NCI-H2171 (cell line): Measurements from ENCODE around the gene HHAT.

Source experiments
- DNase-seq: peaks from one replicate; lab custom pipeline; 2025; lab: John Stamatoyannopoulos, UW

HHAT gene

DNA sequence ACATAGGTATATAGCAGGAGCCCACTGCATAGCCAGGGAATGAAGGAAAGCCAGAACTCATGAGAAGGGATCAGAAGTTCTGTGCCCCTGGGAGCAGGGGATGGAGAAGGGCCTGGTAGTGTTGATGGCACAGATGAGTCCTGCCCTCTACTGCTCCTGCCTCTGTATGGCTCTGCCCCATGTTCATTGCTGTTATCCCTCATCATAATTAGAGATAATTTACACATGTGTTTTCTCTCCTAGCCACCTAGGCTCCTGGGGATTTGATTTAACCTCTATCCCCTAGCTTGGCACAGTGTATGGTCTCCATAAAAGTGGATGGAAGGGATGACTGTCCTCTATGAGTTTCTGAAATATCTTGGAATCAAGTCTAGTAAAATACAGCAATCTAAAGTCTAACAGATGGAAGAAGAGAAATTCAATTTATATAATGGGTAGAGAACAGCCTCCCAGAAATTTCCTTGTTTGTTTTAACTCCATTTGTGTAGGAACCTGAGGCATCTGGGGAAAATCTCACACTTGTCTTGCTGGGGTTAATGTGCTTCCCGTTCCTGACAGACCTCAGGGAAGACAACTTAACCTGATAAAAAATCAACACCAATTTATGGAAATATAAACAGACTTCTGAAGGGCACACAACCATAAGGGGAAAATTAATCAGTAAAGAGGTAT, 393.8 kb downstream of the HHAT start:
- DNase-seq: no peak

DNA sequence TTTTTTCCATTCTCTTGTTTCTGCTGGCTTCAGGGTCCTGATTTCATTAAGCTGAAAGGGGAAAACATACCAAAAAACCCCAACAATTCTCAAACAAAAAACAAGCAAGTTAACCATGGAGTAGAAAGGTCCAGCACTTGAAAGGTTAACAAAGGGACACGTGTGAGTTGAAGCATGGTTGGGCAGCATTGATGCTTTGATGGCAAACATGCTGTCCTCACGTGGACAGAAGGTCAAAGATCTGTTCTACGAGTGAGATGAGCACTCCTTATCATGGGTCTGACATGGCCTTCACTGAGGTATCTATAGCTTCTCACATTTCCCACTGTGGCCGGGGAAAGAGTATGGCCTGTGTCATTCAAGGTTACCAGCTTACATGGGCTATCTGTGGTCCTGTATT, 394.9 kb downstream of the HHAT start:
- no peak for DNase-seq

DNA sequence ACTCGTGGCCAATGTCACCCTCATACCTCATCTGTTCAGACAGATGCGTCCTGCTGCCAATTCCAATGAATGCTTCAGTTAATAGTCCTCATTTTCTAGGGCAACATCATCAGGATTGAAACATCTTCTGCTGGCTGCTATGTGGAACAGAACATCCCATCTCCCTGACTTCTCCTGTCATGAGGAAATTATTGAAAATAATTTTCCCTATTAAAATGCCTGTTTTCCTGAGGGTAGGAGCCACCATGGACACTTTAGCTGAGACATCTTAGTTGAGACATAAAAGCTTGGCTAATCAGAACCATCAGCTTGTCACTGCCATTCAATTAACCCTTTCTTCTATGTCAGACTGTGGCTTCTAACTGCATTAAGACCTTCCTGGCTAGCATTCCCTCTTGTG, 396.1 kb downstream of the HHAT start:
- DNase-seq: no peak
